ENCODE measurements around the gene CDC7.

DNA sequence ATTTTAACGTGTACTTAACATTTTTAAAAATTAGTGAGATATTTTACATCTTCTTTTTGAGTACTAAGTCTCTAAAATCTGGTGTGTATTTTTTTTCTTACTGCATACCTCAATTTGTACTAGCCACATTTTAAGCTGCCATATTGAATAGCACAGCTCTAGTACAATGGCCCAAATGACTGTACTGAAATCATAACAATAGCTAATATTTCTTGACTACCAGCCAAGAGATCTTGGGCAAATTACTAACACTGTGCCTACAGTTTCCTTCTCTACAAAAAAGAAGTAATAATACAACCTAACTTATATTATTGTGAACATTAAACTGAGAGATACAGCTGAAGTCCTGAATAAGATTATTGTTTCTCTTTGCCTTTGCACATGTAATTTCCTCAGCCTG lies 57.2 kb downstream of the CDC7 start:
- TF ChIP-seq EZH2 (IDR thresholded peaks at IDR 0.05; ENCODE audit: borderline replicate concordance, insufficient read depth, low read length, poor library complexity, severe bottlenecking) (no peak), EP300 (conservative IDR thresholded peaks at IDR 0.05; ENCODE audit: poor library complexity, severe bottlenecking) (no peak), SMC3 (conservative IDR thresholded peaks at IDR 0.05; ENCODE audit: poor library complexity) (no peak), POLR2AphosphoS5 (IDR thresholded peaks at IDR 0.05) (no peak), TAF1 (IDR thresholded peaks at IDR 0.05; ENCODE audit: low read depth) (no peak), MXI1 (conservative IDR thresholded peaks at IDR 0.05; ENCODE audit: poor library complexity, severe bottlenecking) (no peak), RAD21 (conservative IDR thresholded peaks at IDR 0.05) (no peak)
- TF ChIP-seq, protein P1, sequence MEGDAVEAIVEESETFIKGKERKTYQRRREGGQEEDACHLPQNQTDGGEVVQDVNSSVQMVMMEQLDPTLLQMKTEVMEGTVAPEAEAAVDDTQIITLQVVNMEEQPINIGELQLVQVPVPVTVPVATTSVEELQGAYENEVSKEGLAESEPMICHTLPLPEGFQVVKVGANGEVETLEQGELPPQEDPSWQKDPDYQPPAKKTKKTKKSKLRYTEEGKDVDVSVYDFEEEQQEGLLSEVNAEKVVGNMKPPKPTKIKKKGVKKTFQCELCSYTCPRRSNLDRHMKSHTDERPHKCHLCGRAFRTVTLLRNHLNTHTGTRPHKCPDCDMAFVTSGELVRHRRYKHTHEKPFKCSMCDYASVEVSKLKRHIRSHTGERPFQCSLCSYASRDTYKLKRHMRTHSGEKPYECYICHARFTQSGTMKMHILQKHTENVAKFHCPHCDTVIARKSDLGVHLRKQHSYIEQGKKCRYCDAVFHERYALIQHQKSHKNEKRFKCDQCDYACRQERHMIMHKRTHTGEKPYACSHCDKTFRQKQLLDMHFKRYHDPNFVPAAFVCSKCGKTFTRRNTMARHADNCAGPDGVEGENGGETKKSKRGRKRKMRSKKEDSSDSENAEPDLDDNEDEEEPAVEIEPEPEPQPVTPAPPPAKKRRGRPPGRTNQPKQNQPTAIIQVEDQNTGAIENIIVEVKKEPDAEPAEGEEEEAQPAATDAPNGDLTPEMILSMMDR (IDR thresholded peaks at IDR 0.05; ENCODE audit: poor library complexity, severe bottlenecking): no peak
- TF ChIP-seq, protein P2, sequence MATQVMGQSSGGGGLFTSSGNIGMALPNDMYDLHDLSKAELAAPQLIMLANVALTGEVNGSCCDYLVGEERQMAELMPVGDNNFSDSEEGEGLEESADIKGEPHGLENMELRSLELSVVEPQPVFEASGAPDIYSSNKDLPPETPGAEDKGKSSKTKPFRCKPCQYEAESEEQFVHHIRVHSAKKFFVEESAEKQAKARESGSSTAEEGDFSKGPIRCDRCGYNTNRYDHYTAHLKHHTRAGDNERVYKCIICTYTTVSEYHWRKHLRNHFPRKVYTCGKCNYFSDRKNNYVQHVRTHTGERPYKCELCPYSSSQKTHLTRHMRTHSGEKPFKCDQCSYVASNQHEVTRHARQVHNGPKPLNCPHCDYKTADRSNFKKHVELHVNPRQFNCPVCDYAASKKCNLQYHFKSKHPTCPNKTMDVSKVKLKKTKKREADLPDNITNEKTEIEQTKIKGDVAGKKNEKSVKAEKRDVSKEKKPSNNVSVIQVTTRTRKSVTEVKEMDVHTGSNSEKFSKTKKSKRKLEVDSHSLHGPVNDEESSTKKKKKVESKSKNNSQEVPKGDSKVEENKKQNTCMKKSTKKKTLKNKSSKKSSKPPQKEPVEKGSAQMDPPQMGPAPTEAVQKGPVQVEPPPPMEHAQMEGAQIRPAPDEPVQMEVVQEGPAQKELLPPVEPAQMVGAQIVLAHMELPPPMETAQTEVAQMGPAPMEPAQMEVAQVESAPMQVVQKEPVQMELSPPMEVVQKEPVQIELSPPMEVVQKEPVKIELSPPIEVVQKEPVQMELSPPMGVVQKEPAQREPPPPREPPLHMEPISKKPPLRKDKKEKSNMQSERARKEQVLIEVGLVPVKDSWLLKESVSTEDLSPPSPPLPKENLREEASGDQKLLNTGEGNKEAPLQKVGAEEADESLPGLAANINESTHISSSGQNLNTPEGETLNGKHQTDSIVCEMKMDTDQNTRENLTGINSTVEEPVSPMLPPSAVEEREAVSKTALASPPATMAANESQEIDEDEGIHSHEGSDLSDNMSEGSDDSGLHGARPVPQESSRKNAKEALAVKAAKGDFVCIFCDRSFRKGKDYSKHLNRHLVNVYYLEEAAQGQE (IDR thresholded peaks at IDR 0.05; ENCODE audit: borderline replicate concordance): no peak

Data from neural cell (in vitro differentiated cells).